HG03460 (cell line): Measurements from ENCODE around the gene NDUFAF3.

Experiments
- ATAC-seq: cut with Tn5 transposase; IDR thresholded peaks from one replicate; pipeline ENCODE4 v1.9.1; 2021; ENCODE audit not compliant: unreplicated experiment

Gene NDUFAF3

GRCh38 chr3:49021813-49022687, at the start of gene NDUFAF3:
NDUFAF3 (plus strand) TSS chr3:49022121; CDS start chr3:49022145, 24 bp downstream.
- peak; percentile 55 for ATAC-seq

GRCh38 chr3:48974076-48974864, 47.7 kb upstream of the NDUFAF3 start:
- no peak for ATAC-seq

GRCh38 chr3:48979451-48979850, 42.5 kb upstream of the NDUFAF3 start:
- ATAC-seq = no peak

- ATAC-seq = no peak
Measured at GRCh38 chr3:48980295-48980694, 41.6 kb upstream of the NDUFAF3 start.

- ATAC-seq = no peak
Measured at GRCh38 chr3:48982016-48982415, 39.9 kb upstream of the NDUFAF3 start.

GRCh38 chr3:48982686-48983085, 39.2 kb upstream of the NDUFAF3 start:
- no peak for ATAC-seq

GRCh38 chr3:48983096-48983495, 38.8 kb upstream of the NDUFAF3 start:
- no peak for ATAC-seq

GRCh38 chr3:48984663-48985062, 37.3 kb upstream of the NDUFAF3 start:
- no peak for ATAC-seq

- ATAC-seq = no peak
Measured at GRCh38 chr3:48985831-48986376, 36.0 kb upstream of the NDUFAF3 start.

GRCh38 chr3:48989126-48989795, 32.7 kb upstream of the NDUFAF3 start:
- no peak for ATAC-seq

- ATAC-seq = peak; percentile 50
Measured at GRCh38 chr3:48989796-48990635, 31.9 kb upstream of the NDUFAF3 start, which contains the start of gene P4HTM. P4HTM (plus strand) TSS chr3:48990241; CDS start chr3:48990257, 16 bp downstream.

- ATAC-seq = no peak
Measured at GRCh38 chr3:48990636-48991469, 31.1 kb upstream of the NDUFAF3 start.

GRCh38 chr3:48991851-48992545, 29.9 kb upstream of the NDUFAF3 start:
- ATAC-seq = no peak

GRCh38 chr3:48993834-48994233, 28.1 kb upstream of the NDUFAF3 start:
- ATAC-seq = no peak

GRCh38 chr3:48996640-48997039, 25.3 kb upstream of the NDUFAF3 start:
- no peak for ATAC-seq

GRCh38 chr3:48997102-48997635, 24.8 kb upstream of the NDUFAF3 start:
- ATAC-seq = no peak

GRCh38 chr3:48997714-48998637, 23.9 kb upstream of the NDUFAF3 start:
- ATAC-seq = no peak
